VCaP (cell line): ENCODE measurements around the gene DLG2.
"Not testable (repeated sequence)": the region's sequence is repeated elsewhere in the genome, so short reads cannot be mapped to it uniquely, and the experiment has no call there.

Experiments used
- H3K27ac ChIP-seq: fragments of 450-650 bp; 2 replicates; pipeline ENCODE4 v1.5.1; 2017
- TF ChIP-seq, protein P1 (sequence below): fragments of 450-650 bp; conservative IDR thresholded peaks from 2 replicates; pipeline ENCODE4 v1.5.1; 2017; ENCODE audit warnings: mild to moderate bottlenecking, moderate library complexity

The DLG2 gene

DNA sequence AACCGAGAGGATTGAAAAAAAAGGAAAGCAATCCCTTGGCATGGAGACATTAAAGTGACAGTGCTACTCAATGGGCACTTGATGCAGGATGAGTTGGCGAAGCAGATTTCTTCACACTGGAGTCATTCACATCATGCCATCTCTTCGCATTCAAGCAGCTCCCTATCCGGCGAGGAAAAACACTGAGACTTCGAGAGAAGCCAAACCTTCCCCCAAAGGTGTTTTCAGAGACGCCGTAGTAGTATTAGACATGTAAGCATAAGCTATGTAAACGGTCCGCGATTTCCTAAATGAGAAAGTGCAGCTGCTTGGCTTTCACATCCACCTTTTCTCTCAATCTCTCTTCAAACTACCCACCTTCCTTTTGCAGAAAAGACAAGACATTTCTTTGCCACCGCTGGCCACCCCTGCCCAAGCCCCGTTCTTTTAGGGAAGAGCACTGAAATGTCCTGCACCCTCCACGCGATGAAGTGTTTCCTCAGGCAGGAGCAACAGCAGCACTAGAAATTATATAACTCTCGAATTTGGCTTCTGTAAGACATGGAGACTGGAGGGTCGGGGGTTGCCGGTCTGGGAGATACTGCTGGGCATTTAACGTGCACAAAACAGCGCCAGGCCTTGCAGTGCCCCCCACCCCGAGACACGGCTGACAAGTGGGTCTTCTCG lies at the start of gene DLG2:
DLG2 (minus strand) TSS at position 13 of the 666 bp plus-strand sequence.
- TF ChIP-seq, protein P1, sequence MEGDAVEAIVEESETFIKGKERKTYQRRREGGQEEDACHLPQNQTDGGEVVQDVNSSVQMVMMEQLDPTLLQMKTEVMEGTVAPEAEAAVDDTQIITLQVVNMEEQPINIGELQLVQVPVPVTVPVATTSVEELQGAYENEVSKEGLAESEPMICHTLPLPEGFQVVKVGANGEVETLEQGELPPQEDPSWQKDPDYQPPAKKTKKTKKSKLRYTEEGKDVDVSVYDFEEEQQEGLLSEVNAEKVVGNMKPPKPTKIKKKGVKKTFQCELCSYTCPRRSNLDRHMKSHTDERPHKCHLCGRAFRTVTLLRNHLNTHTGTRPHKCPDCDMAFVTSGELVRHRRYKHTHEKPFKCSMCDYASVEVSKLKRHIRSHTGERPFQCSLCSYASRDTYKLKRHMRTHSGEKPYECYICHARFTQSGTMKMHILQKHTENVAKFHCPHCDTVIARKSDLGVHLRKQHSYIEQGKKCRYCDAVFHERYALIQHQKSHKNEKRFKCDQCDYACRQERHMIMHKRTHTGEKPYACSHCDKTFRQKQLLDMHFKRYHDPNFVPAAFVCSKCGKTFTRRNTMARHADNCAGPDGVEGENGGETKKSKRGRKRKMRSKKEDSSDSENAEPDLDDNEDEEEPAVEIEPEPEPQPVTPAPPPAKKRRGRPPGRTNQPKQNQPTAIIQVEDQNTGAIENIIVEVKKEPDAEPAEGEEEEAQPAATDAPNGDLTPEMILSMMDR, result no peak
- H3K27ac ChIP-seq, result peak within 1 kb of the TSS; percentile 78

DNA sequence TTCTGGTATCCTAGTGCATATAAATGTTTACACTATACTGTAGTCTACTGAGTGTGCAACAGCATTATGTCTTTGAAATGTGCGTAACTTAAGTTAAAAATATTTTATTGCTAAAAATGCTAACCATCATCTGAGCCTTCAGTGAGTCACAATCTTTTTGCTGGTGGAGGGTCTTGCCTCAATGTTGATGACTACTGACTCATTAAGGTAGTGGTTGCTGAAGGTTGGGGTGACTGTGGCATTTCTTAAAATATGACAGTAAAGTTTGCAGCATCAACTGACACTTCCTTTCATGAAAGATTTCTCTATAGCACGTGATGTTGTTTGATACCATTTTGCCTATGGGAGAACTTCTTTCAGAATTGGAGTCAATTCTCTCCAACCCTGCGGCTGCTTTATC lies 46.2 kb upstream of the DLG2 start:
- TF ChIP-seq, protein P1, result no peak
- H3K27ac ChIP-seq, result no peak overlapping the region

DNA sequence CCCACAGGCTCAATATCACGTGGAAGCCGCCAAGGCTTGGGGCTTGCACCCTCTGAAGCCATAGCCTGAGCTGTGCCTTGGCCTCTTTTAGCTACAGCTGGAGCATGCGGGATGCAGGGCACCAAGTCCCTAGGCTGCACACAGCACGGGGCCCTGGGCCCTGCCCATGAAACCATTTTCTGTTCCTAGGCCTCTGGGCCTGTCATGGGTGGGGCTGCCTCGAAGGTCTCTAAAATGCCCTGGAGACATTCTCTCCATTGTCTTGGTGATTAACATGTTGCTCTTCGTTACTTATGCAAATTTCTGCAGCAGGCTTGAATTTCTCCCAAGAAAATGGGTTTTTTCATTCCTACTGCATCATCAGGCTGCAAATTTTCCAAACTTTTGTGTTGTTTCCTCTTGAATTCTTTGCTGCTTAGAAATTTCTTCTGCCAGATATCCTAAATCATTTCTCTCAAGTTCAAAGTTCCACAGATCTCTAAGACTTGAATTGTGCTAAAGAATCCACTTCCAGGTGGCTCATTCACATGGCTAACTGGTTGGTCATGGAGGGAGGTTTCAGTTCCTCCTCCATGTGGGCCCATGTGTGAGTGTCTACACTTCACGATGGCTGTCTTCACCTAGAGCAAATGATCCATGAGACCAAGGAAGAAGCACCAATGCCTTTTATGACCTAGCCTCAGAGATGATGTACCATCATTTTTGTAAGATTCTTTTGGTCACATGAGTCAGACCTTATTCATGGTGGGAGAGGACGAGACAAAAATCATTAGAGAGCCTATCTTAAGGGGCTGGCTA lies 45.2 kb upstream of the DLG2 start:
- TF ChIP-seq, protein P1, result no peak
- no peak overlapping the region for H3K27ac ChIP-seq

DNA sequence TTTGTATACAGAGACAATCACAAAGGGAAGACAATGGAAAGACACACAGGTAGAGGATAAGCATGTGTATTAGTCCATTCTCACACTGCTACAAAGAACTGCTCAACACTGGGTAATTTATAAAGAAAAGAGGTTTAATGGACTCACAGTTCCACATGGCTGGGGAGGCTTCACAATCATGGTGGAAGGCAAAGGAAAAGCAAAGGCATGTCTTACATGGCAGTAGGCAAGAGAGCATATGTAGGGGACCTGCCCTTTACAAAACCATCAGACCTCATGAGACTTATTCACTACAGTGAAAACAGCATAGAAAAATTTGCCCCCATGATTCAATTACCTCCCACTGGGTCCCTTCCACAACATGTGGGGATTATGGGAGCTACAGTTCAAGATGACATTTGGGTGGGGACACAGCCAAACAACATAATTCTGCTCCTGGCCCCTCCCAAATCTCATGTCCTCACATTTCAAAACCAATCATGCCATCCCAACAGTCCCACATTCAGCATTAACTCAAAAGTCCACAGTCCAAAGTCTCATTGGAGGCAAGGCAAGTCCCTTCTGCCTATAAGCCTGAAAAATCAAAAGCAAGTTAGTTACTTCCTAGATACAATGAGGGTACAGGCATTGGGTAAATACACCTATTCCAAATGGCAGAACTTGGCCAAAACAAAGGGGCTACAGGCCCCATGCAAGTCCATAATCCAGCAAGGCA lies 44.0 kb upstream of the DLG2 start:
- not testable (repeated sequence) for H3K27ac ChIP-seq

DNA sequence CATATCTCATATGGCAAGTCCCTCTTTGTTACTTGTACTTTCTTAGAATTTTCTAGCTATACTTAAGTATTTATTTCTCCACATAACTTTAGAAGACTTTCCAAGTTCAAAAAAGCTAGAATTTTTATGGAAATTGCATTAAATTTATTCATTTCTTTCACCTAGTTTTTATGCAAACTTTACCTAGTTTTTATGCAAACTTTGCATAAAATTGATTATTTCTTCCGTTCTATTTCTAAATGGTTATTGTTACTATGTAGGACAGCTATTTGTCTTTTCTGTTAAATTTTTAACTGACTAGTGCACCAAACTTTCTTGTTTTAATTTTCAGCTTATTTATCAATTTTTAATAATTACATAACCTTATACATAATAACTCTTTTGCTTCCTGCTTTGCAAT lies 41.0 kb upstream of the DLG2 start:
- TF ChIP-seq, protein P1, result no peak
- no peak overlapping the region for H3K27ac ChIP-seq

DNA sequence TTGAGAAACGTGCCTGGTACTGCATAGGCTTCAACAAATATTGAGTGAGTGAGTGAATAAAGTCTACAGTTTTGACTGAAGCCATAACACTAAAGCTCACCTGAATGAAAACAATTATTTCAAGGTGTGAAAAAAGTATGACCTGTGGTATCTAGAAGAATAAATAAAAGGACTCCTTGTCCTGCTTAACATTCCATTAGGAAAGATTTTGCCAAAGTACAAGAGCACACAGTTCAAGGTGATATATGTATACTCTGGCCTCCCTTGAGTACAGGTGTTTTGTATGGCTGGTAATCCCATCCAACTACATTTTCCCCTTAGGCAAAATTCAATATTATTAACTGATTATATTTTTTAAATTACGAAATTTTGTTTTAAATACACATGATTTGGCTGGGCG lies 39.5 kb upstream of the DLG2 start:
- no peak overlapping the region for H3K27ac ChIP-seq
- TF ChIP-seq, protein P1, result no peak

DNA sequence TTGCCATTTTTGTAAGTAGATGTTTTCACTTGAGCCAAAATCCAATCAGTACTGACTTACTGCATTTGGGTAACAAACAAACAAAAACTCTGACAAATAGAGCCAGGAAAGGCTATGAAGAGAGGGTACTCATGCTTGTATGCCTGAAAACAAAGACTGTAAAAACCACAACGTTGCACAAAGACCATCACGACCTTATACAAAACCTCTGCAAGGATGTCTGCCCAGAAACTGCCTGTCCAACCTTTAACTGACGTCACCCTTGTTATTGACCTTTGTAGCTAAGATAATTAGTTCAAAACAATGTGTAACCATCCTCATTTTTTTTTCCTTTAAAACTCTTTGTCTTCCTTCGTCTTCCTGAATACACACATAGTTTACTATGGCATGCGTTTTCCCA lies 38.6 kb upstream of the DLG2 start:
- H3K27ac ChIP-seq, result peak overlapping the region; percentile 98
- TF ChIP-seq, protein P1, result no peak
